ENCODE measurements around the gene NSG1. TPM values are rescaled to one million over a fixed set of nuclear protein-coding genes. Genes with fewer than 3 reads are reported as not detected.

NSG1 gene
- not detected in 2 replicates for total RNA-seq (2011; cell fraction: chromatin; rRNA removed; ENCODE audit: low replicate concordance)
- not detected in 2 replicates for total RNA-seq (2011; cell fraction: nucleolus; rRNA removed)
- not detected in 2 replicates for total RNA-seq (2011; cell fraction: nucleoplasm; rRNA removed)
- not detected in 2 replicates for total RNA-seq (2014; rRNA removed)
- not detected in 2 replicates for total RNA-seq (2014; rRNA removed; fragmentation: Illumina TruSeq; extraction: Trizol)
- not detected in 2 replicates for total RNA-seq (2015; rRNA removed; fragmentation: Illumina TruSeq; extraction: Trizol)
- not detected in 2 replicates for total RNA-seq (2021)
- not detected in 2 replicates for polyA plus RNA-seq (2011; rRNA removed)
- not detected in 2 replicates for polyA plus RNA-seq (2011; cell fraction: cytosol; rRNA removed)
- polyA plus RNA-seq (2011; cell fraction: nucleus; rRNA removed): 0.04 TPM in 1 of 2 replicates, not detected in the other
- 0.10 TPM in 1 of 2 replicates, not detected in the other for polyA plus RNA-seq (2012)
- not detected in 2 replicates for polyA plus RNA-seq (2014; fragmentation: Illumina TruSeq; extraction: Trizol)
- polyA plus RNA-seq (2014; fragmentation: Nextera tagmentation; extraction: Ambion mirVana): not detected
- polyA plus RNA-seq (2014; rRNA removed): not detected in 2 replicates
- not detected in 2 replicates for polyA minus RNA-seq (2011; rRNA and poly(A)+ RNA removed)
- polyA minus RNA-seq (2011; cell fraction: cytosol; rRNA and poly(A)+ RNA removed): not detected in 2 replicates
- not detected in 2 replicates for polyA minus RNA-seq (2011; cell fraction: nucleus; rRNA and poly(A)+ RNA removed)
- percentile 4 among the genes with signal in this experiment for Bru-seq, nascent RNA
- BruChase-seq, experiment 1, labeled RNA remaining after a 2-hour chase: percentile 7 among the genes with signal in this experiment
- not detected for BruChase-seq, experiment 2, labeled RNA remaining after a 6-hour chase
- long read RNA-seq, experiment 1: 0 reads
- long read RNA-seq, experiment 2: 0 reads
- long read RNA-seq, experiment 3: 0 reads

DNA sequence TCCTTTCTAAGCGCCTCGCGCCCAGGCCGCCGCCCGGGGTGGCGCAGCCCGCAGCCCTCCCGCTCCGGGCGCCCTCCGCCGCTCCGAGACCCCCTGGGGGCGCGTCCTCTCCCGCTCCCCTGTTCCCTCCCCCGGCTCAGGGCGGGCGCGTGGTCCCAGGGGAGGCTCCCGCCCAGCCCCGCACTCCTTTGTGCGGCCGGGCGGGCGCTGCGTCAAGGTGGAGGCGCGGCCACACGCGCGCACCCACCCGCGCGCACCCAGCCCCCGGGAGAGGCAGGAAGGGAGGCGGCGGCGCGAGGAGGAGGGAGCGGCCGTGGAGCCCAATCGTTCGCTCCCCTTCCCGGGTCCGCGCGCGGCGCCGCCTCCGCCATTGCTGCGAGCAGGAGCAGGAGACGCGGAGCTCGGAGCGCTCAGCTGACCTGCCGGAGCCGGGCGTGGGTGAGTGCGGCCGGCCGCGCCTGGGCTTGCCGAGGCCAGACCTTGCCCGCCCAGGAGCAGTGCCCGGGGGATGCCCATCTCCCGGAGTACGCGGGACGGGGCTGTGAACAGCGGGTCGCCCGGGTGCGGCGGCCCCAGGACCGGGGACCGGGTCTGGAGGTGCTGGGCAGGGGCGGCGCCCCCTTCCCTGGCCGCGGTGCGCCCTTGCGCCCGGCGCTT lies at the start of gene NSG1:
Gene NSG1, plus strand, starts transcription at position 367 of the 657 bp plus-strand sequence. CDS start 528 bp downstream, outside the sequence.
- WGBS (ENCODE audit: insufficient coverage, low coverage, missing lambda C conversion rate): 20% methylated on average over 1 of the region's 87 CpGs
- no peak for ATAC-seq
- POLR2A ChIA-PET: no interaction called here

More for the DNA sequence above, at the start of gene NSG1:
- Histone ChIP-seq H2AFZ (ENCODE audit: low read depth, low read length) (no peak within 1 kb of the TSS), H3K36me3 (ENCODE audit: control insufficient read depth, insufficient read depth, low read length) (no peaks in the 10 kb centered on the region), H3K9me1 (ENCODE audit: control insufficient read depth, insufficient read depth, low read length) (no peaks in the 10 kb centered on the region), H3K4me3 (no peak within 1 kb of the TSS), H3K4me2 (ENCODE audit: insufficient read depth, low read length) (no peak within 1 kb of the TSS), H3K4me1 (replicated peaks in 1 of 2; ENCODE audit: control insufficient read depth in 2 of 2, insufficient read depth in 2 of 2, low read length in 2 of 2) (peaks cover 0 to 28% of the 10 kb centered on the region in 2 experiments; a peak in 3 of 5 replicates), H4K20me1 (replicated peaks; ENCODE audit: control insufficient read depth, insufficient read depth, low read length) (peaks cover 15% of the 10 kb centered on the region; the same call in 1 of the 2 replicates), H3K9me3 (replicated peaks; ENCODE audit: control insufficient read depth, insufficient read depth, low read depth, low read length) (no peaks in the 10 kb centered on the region), H3K27ac (ENCODE audit: extremely low read depth, low read depth, low read length) (no peak within 1 kb of the TSS), H3K9ac (ENCODE audit: insufficient read depth in 1 of 2, low read depth in 2 of 2, low read length in 2 of 2) (no peak within 1 kb of the TSS; a peak in 1 of 4 replicates), H3K79me2 (ENCODE audit: control insufficient read depth, insufficient read depth, low read length) (no peaks in the 10 kb centered on the region), H3K27me3 (ENCODE audit: control insufficient read depth in 2 of 2, insufficient read depth in 2 of 2, low read length in 2 of 2) (peaks cover 20 to 72% of the 10 kb centered on the region in 2 experiments; a peak in 4 of 5 replicates)
- in situ Hi-C loops (cut with MboI) (no loop called here), intact Hi-C loops (cut with micrococcal nuclease) (no loop called here)
- FAIRE-seq (no peak), DNase-seq (ENCODE audit: extremely low read depth in 1 of 4, low spot score in 3 of 4) (peak in 2 of 4 experiments; percentile 42 to 45)
- CTCF ChIA-PET (ENCODE audit: low intra/inter-chr PET ratio): no interaction called here
- BruUV-seq (replicated peaks): no TSS peak
- TF ChIP-seq ZNF780A (CRISPR knock-in tag; IDR thresholded peaks at IDR 0.05) (no peak), ARHGAP35 (IDR thresholded peaks at IDR 0.05; ENCODE audit: partially characterized antibody) (no peak), E4F1 (CRISPR knock-in tag; IDR thresholded peaks at IDR 0.05; ENCODE audit: borderline replicate concordance) (no peak), SMARCC2 (IDR thresholded peaks at IDR 0.05; ENCODE audit: low read depth) (no peak), PHF21A (IDR thresholded peaks at IDR 0.05; ENCODE audit: borderline replicate concordance, low read depth) (no peak), FIP1L1 (IDR thresholded peaks at IDR 0.05; ENCODE audit: low read depth, low read length, poor library complexity, severe bottlenecking) (no peak), CTBP1 (IDR thresholded peaks at IDR 0.05; ENCODE audit: borderline replicate concordance) (no peak), KLF10 (CRISPR knock-in tag; IDR thresholded peaks at IDR 0.05) (no peak)
- TF ChIP-seq, protein P1, sequence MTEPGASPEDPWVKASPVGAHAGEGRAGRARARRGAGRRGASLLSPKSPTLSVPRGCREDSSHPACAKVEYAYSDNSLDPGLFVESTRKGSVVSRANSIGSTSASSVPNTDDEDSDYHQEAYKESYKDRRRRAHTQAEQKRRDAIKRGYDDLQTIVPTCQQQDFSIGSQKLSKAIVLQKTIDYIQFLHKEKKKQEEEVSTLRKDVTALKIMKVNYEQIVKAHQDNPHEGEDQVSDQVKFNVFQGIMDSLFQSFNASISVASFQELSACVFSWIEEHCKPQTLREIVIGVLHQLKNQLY (CRISPR knock-in tag; conservative IDR thresholded peaks at IDR 0.05): no peak
